Measurements from ENCODE around the gene SREBF2.

SREBF2 gene

GRCh38 chr22:41917903-41918791 is 85.2 kb downstream of the SREBF2 start:
- in situ Hi-C loops (cut with HindIII; ENCODE audit: low sequenced_read_pairs), result no loop called here
- peak; percentile 33 for DNase-seq (ENCODE audit: low read depth)
- no peak overlapping the region for H3K4me3 ChIP-seq (ENCODE audit: low read depth, low read length)
- no peak for TF ChIP-seq CTCF (IDR thresholded peaks at IDR 0.05; ENCODE audit: low read depth, low read length, missing control alignments)

- DNase-seq (ENCODE audit: low read depth), result no peak
- in situ Hi-C loops (cut with HindIII; ENCODE audit: low sequenced_read_pairs), result no loop called here
- peak overlapping the region; percentile 38 for H3K4me3 ChIP-seq (ENCODE audit: low read depth, low read length)
- no peak for TF ChIP-seq CTCF (IDR thresholded peaks at IDR 0.05; ENCODE audit: low read depth, low read length, missing control alignments)
Measured at GRCh38 chr22:41919357-41920224, 86.7 kb downstream of the SREBF2 start.

- in situ Hi-C loops (cut with HindIII; ENCODE audit: low sequenced_read_pairs), result no loop called here
- TF ChIP-seq CTCF (IDR thresholded peaks at IDR 0.05; ENCODE audit: low read depth, low read length, missing control alignments), result no peak
- no peak for DNase-seq (ENCODE audit: low read depth)
- no peak overlapping the region for H3K4me3 ChIP-seq (ENCODE audit: low read depth, low read length)
Measured at GRCh38 chr22:41920271-41920976, 87.5 kb downstream of the SREBF2 start.

GRCh38 chr22:41922328-41922727 is 89.4 kb downstream of the SREBF2 start:
- in situ Hi-C loops (cut with HindIII; ENCODE audit: low sequenced_read_pairs), result no loop called here
- no peak overlapping the region for H3K4me3 ChIP-seq (ENCODE audit: low read depth, low read length)
- no peak for TF ChIP-seq CTCF (IDR thresholded peaks at IDR 0.05; ENCODE audit: low read depth, low read length, missing control alignments)
- DNase-seq (ENCODE audit: low read depth), result no peak

GRCh38 chr22:41922940-41923594 is 90.2 kb downstream of the SREBF2 start:
- no peak for DNase-seq (ENCODE audit: low read depth)
- TF ChIP-seq CTCF (IDR thresholded peaks at IDR 0.05; ENCODE audit: low read depth, low read length, missing control alignments), result no peak
- in situ Hi-C loops (cut with HindIII; ENCODE audit: low sequenced_read_pairs), result no loop called here
- H3K4me3 ChIP-seq (ENCODE audit: low read depth, low read length), result no peak overlapping the region
